ENCODE results near the gene CHKA. TPM values are rescaled to one million over a fixed set of nuclear protein-coding genes. Genes with fewer than 3 reads are reported as not detected.

Gene CHKA
- total RNA-seq, 5 donors from 2014 or later (not counting 1 experiment from before 2014, with no cell fraction given), result 4.4 to 19.4 (median 7.6) TPM

DNA sequence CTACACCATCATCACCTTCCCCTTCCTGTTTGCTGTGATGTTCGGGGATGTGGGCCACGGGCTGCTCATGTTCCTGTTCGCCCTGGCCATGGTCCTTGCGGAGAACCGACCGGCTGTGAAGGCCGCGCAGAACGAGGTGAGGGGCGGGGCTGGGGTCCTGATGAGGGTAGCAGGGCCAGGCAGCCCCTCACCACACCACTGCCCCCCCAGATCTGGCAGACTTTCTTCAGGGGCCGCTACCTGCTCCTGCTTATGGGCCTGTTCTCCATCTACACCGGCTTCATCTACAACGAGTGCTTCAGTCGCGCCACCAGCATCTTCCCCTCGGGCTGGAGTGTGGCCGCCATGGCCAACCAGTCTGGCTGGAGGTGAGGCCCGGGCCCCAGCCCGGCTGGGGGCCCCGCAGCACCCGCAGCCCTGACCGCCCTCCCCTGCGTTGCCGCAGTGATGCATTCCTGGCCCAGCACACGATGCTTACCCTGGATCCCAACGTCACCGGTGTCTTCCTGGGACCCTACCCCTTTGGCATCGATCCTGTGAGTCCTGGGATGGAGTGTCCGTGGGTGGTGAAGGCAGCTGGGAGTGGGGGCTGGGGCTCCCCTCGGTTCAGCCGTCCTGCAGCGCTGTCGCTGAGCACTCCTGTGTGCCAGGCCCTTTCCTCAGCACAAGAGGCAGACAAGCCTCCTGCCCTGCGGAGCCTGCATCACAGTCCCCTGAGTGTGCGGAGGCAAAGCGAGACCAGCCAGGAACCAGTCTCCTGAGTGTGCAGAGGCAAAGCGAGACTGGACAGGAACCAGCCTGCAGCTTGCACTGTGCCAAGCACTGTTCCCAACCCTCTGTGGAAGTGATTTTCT is 73.5 kb downstream of the CHKA start:
- DNase-seq (no peak), ATAC-seq (replicated peaks in 1 of 4) (no peak)
- Mint-ChIP-seq H3K4me3 (no peak overlapping the region), H3K36me3 (peaks cover 16% of the 10 kb centered on the region), H3K27me3 (no peaks in the 10 kb centered on the region), H3K27ac (no peak overlapping the region), H3K4me1 (no peaks in the 10 kb centered on the region), H3K9me3 (no peaks in the 10 kb centered on the region)
- Histone ChIP-seq H3K27ac (ENCODE audit: low read length) (no peak overlapping the region), H3K27me3 (replicated peaks in 1 of 2; ENCODE audit: control insufficient read depth in 2 of 2, extremely low read depth in 1 of 2, insufficient read depth in 2 of 2, low read length in 1 of 2) (no peaks in the 10 kb centered on the region), H3K4me1 (ENCODE audit: control insufficient read depth in 1 of 2, extremely low read depth in 1 of 2, insufficient read depth in 2 of 2, low read length in 2 of 2) (peaks cover 0 to 4% of the 10 kb centered on the region in 2 experiments), H3K36me3 (ENCODE audit: control insufficient read depth in 2 of 2, extremely low read depth in 1 of 2, insufficient read depth in 1 of 2, low read length in 1 of 2) (peaks cover 31 to 86% of the 10 kb centered on the region in 2 donors), H3K4me3 (ENCODE audit: control insufficient read depth in 1 of 2, extremely low read depth in 1 of 2, low read length in 1 of 2) (no peak overlapping the region), H3K9me3 (no peaks in the 10 kb centered on the region)
- ChIA-PET CTCF (no interaction called here), POLR2A (no interaction called here)
- WGBS (ENCODE audit: insufficient coverage), result 96% methylated on average over 29 of the region's 37 CpGs

- H3K27ac Mint-ChIP-seq, result no peak overlapping the region
- no peaks in the 10 kb centered on the region for H3K9me3 Mint-ChIP-seq
- ATAC-seq (replicated peaks in 1 of 4) (no peak), DNase-seq (no peak)
- POLR2A ChIA-PET, result no interaction called here
- H3K27me3 ChIP-seq (replicated peaks in 1 of 2; ENCODE audit: control insufficient read depth in 2 of 2, extremely low read depth in 1 of 2, insufficient read depth in 2 of 2, low read length in 1 of 2), result no peaks in the 10 kb centered on the region
- no peaks in the 10 kb centered on the region for H3K9me3 ChIP-seq
- H3K36me3 ChIP-seq (ENCODE audit: control insufficient read depth in 2 of 2, extremely low read depth in 1 of 2, insufficient read depth in 1 of 2, low read length in 1 of 2), result peaks cover 15 to 67% of the 10 kb centered on the region in 2 donors
- H3K27ac ChIP-seq (ENCODE audit: low read length), result no peak overlapping the region
- no peak overlapping the region for H3K4me3 Mint-ChIP-seq
- CTCF ChIA-PET, result interaction anchor here in 1 of 2 donors (0.7 kb wide), 1 partner anchor 141 kb away, joined by 3 read pairs; no protein-coding TSS in a partner anchor
- WGBS (ENCODE audit: insufficient coverage), result 93% methylated on average over 3 of the region's 18 CpGs
- H3K4me1 Mint-ChIP-seq, result peaks cover 9 to 14% (median 11%) of the 10 kb centered on the region in 3 donors
- H3K27me3 Mint-ChIP-seq, result no peaks in the 10 kb centered on the region
- no peak overlapping the region for H3K4me3 ChIP-seq (ENCODE audit: control insufficient read depth in 1 of 2, extremely low read depth in 1 of 2, low read length in 1 of 2)
- peaks cover 3% of the 10 kb centered on the region for H3K36me3 Mint-ChIP-seq
- peaks cover 2 to 30% of the 10 kb centered on the region in 2 experiments for H3K4me1 ChIP-seq (ENCODE audit: control insufficient read depth in 1 of 2, extremely low read depth in 1 of 2, insufficient read depth in 2 of 2, low read length in 2 of 2)
These were observed 76.3 kb downstream of the CHKA start for GRCh38 chr11:68044898-68045351.

- no peak for DNase-seq
- WGBS (ENCODE audit: insufficient coverage), result 94% methylated on average over 23 of the region's 24 CpGs
- Mint-ChIP-seq H3K27me3 (no peaks in the 10 kb centered on the region), H3K27ac (no peak overlapping the region), H3K9me3 (no peaks in the 10 kb centered on the region), H3K4me3 (no peak overlapping the region), H3K4me1 (peaks cover 12 to 16% (median 12%) of the 10 kb centered on the region in 3 donors), H3K36me3 (peaks cover 3% of the 10 kb centered on the region)
- Histone ChIP-seq H3K27ac (ENCODE audit: low read length) (no peak overlapping the region), H3K27me3 (replicated peaks in 1 of 2; ENCODE audit: control insufficient read depth in 2 of 2, extremely low read depth in 1 of 2, insufficient read depth in 2 of 2, low read length in 1 of 2) (no peaks in the 10 kb centered on the region), H3K9me3 (no peaks in the 10 kb centered on the region), H3K4me3 (ENCODE audit: control insufficient read depth in 1 of 2, extremely low read depth in 1 of 2, low read length in 1 of 2) (no peak overlapping the region), H3K4me1 (ENCODE audit: control insufficient read depth in 1 of 2, extremely low read depth in 1 of 2, insufficient read depth in 2 of 2, low read length in 2 of 2) (peaks cover 2 to 37% of the 10 kb centered on the region in 2 experiments), H3K36me3 (ENCODE audit: control insufficient read depth in 2 of 2, extremely low read depth in 1 of 2, insufficient read depth in 1 of 2, low read length in 1 of 2) (peaks cover 12 to 60% of the 10 kb centered on the region in 2 donors)
- ChIA-PET CTCF (no interaction called here), POLR2A (interaction anchor here in 1 of 2 donors (0.7 kb wide), 1 partner anchor 81 kb away, joined by 6 read pairs; no protein-coding TSS in a partner anchor)
- no peak for ATAC-seq (replicated peaks in 1 of 4)
These were observed 76.9 kb downstream of the CHKA start for GRCh38 chr11:68044145-68044813.

GRCh38 chr11:68043349-68044144 is 77.6 kb downstream of the CHKA start:
- ChIA-PET POLR2A (interaction anchor here in 1 of 2 donors (0.7 kb wide), 1 partner anchor 80 kb away, joined by 6 read pairs; no protein-coding TSS in a partner anchor), CTCF (no interaction called here)
- DNase-seq (no peak), ATAC-seq (replicated peaks in 1 of 4) (no peak)
- Mint-ChIP-seq H3K9me3 (no peaks in the 10 kb centered on the region), H3K27ac (no peak overlapping the region), H3K4me1 (peaks cover 12 to 16% (median 12%) of the 10 kb centered on the region in 3 donors), H3K27me3 (no peaks in the 10 kb centered on the region), H3K36me3 (peaks cover 3% of the 10 kb centered on the region), H3K4me3 (no peak overlapping the region)
- Histone ChIP-seq H3K36me3 (ENCODE audit: control insufficient read depth in 2 of 2, extremely low read depth in 1 of 2, insufficient read depth in 1 of 2, low read length in 1 of 2) (peaks cover 6 to 53% of the 10 kb centered on the region in 2 donors), H3K27me3 (replicated peaks in 1 of 2; ENCODE audit: control insufficient read depth in 2 of 2, extremely low read depth in 1 of 2, insufficient read depth in 2 of 2, low read length in 1 of 2) (no peaks in the 10 kb centered on the region), H3K4me1 (ENCODE audit: control insufficient read depth in 1 of 2, extremely low read depth in 1 of 2, insufficient read depth in 2 of 2, low read length in 2 of 2) (peaks cover 2 to 43% of the 10 kb centered on the region in 2 experiments), H3K27ac (ENCODE audit: low read length) (no peak overlapping the region), H3K4me3 (ENCODE audit: control insufficient read depth in 1 of 2, extremely low read depth in 1 of 2, low read length in 1 of 2) (no peak overlapping the region), H3K9me3 (no peaks in the 10 kb centered on the region)
- 93% methylated on average over 28 of the region's 36 CpGs for WGBS (ENCODE audit: insufficient coverage)

DNA sequence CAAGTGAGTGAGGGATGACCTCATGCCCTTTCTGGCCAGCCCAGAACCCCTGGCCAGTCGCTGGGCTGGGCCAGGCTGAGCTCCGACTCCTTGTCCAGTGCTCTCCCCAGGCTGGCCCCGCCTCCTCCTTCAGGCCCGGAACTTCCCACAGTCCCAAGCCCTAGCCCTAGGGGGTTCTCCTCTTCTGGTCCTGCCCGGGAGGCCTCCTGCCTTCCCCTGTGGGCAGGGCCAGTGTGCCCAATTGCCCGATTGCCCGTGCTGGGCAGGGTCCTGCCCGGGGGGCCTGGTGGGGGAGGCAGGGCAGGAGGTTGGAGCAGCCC is 78.2 kb downstream of the CHKA start:
- POLR2A ChIA-PET, result no interaction called here
- Mint-ChIP-seq H3K36me3 (peaks cover 3% of the 10 kb centered on the region), H3K4me3 (no peak overlapping the region), H3K27ac (no peak overlapping the region), H3K9me3 (no peaks in the 10 kb centered on the region), H3K27me3 (no peaks in the 10 kb centered on the region), H3K4me1 (peaks cover 12 to 16% (median 12%) of the 10 kb centered on the region in 3 donors)
- Histone ChIP-seq H3K27ac (ENCODE audit: low read length) (no peak overlapping the region), H3K27me3 (replicated peaks in 1 of 2; ENCODE audit: control insufficient read depth in 2 of 2, extremely low read depth in 1 of 2, insufficient read depth in 2 of 2, low read length in 1 of 2) (no peaks in the 10 kb centered on the region), H3K36me3 (ENCODE audit: control insufficient read depth in 2 of 2, extremely low read depth in 1 of 2, insufficient read depth in 1 of 2, low read length in 1 of 2) (peaks cover 6 to 50% of the 10 kb centered on the region in 2 donors), H3K4me3 (ENCODE audit: control insufficient read depth in 1 of 2, extremely low read depth in 1 of 2, low read length in 1 of 2) (no peak overlapping the region), H3K4me1 (ENCODE audit: control insufficient read depth in 1 of 2, extremely low read depth in 1 of 2, insufficient read depth in 2 of 2, low read length in 2 of 2) (peaks cover 4 to 48% of the 10 kb centered on the region in 2 experiments), H3K9me3 (no peaks in the 10 kb centered on the region)
- DNase-seq (no peak), ATAC-seq (replicated peaks in 1 of 4) (no peak)
- 92% methylated on average over 3 of the region's 8 CpGs for WGBS (ENCODE audit: insufficient coverage)
- CTCF ChIA-PET, result no interaction called here
